Muscle of leg (tissue), 11 donors: ENCODE results near the gene FBXO34. TPM values are rescaled to one million over a fixed set of nuclear protein-coding genes. Genes with fewer than 3 reads are reported as not detected.

Source experiments
- DNase-seq: peaks from one replicate; pipeline ENCODE4 v3.0.0; 2013
- H3K27ac ChIP-seq: one replicate; pipeline ENCODE4 v1.5.1; 2013; ENCODE audit warnings: mild to moderate bottlenecking, low read length, control low read depth
- H3K27me3 ChIP-seq: one replicate; pipeline ENCODE4 v1.6.1; 2013; ENCODE audit warnings: low read length; ENCODE audit not compliant: control insufficient read depth, insufficient read depth
- H3K36me3 ChIP-seq: one replicate; pipeline ENCODE4 v1.6.1; 2013; ENCODE audit warnings: low read length; ENCODE audit not compliant: control insufficient read depth, insufficient read depth
- H3K4me1 ChIP-seq: one replicate; pipeline ENCODE4 v1.6.1; 2013; ENCODE audit warnings: low read length; ENCODE audit not compliant: control insufficient read depth, insufficient read depth
- H3K4me3 ChIP-seq: one replicate; pipeline ENCODE4 v1.5.1; 2013; ENCODE audit warnings: low read length, control low read depth
- H3K9me3 ChIP-seq: replicated peaks from 2 replicates; pipeline ENCODE4 v1.6.1; 2013; ENCODE audit warnings: low read depth, low read length; ENCODE audit not compliant: control insufficient read depth
- WGBS: methylation state at CpG from one replicate; pipeline ENCODE4 v1.1.5; 2013; ENCODE audit warnings: missing lambda C conversion rate; ENCODE audit not compliant: insufficient coverage; 5-methylcytosine and 5-hydroxymethylcytosine counted together
- polyA plus RNA-seq, 8 donors: library from polyadenylated mRNA; unstranded; fragments of 120-200 nt; gene quantifications; one replicate each; pipeline versions ENCODE4 v1.2.1 to v1.2.3, GENCODE V29; 2013; ENCODE audit warnings: inconsistent platforms in 1 of 8, low replicate concordance in 1 of 8; ENCODE audit not compliant: insufficient read length in 8 of 8, insufficient read depth in 1 of 8
- total RNA-seq: library from RNA; stranded (reverse); fragments of 120-200 nt; gene quantifications from one replicate; pipeline ENCODE4 v1.2.4, GENCODE V29; 2013

Gene FBXO34
- total and polyA plus RNA-seq, 9 donors, result 14.9 to 21.6 (median 16.8) TPM

GRCh38 chr14:55354500-55354899 lies 83.3 kb downstream of the FBXO34 start:
- peak; percentile 63 for DNase-seq
- WGBS, result 58% methylated on average over 4 of the region's 5 CpGs
- H3K9me3 ChIP-seq, result no peaks in the 10 kb centered on the region
- no peaks in the 10 kb centered on the region for H3K27me3 ChIP-seq
- no peak overlapping the region for H3K27ac ChIP-seq
- no peaks in the 10 kb centered on the region for H3K4me1 ChIP-seq
- no peak overlapping the region for H3K4me3 ChIP-seq
- H3K36me3 ChIP-seq, result peaks cover 33% of the 10 kb centered on the region

GRCh38 chr14:55355922-55356321 lies 84.7 kb downstream of the FBXO34 start:
- Histone ChIP-seq H3K4me1 (no peaks in the 10 kb centered on the region), H3K4me3 (no peak overlapping the region), H3K27ac (no peak overlapping the region), H3K27me3 (no peaks in the 10 kb centered on the region), H3K9me3 (no peaks in the 10 kb centered on the region), H3K36me3 (peaks cover 27% of the 10 kb centered on the region)
- WGBS, result 92% methylated on average over 2 of the region's 6 CpGs
- no peak for DNase-seq

GRCh38 chr14:55356913-55357312 lies 85.7 kb downstream of the FBXO34 start:
- DNase-seq, result no peak
- H3K9me3 ChIP-seq, result no peaks in the 10 kb centered on the region
- H3K27me3 ChIP-seq, result no peaks in the 10 kb centered on the region
- H3K27ac ChIP-seq, result no peak overlapping the region
- H3K4me1 ChIP-seq, result no peaks in the 10 kb centered on the region
- 90% methylated on average over 2 of the region's 2 CpGs for WGBS
- peaks cover 17% of the 10 kb centered on the region for H3K36me3 ChIP-seq
- no peak overlapping the region for H3K4me3 ChIP-seq

- no peaks in the 10 kb centered on the region for H3K4me1 ChIP-seq
- H3K27me3 ChIP-seq, result no peaks in the 10 kb centered on the region
- peaks cover 5% of the 10 kb centered on the region for H3K36me3 ChIP-seq
- H3K9me3 ChIP-seq, result no peaks in the 10 kb centered on the region
- no CpG with 5 or more reads among the region's 4 CpGs for WGBS
- no peak overlapping the region for H3K4me3 ChIP-seq
- no peak for DNase-seq
- H3K27ac ChIP-seq, result no peak overlapping the region
Observed at GRCh38 chr14:55359307-55359706, 88.1 kb downstream of the FBXO34 start.

- WGBS, result no CpG with 5 or more reads among the region's 2 CpGs
- H3K36me3 ChIP-seq, result peaks cover 11% of the 10 kb centered on the region
- no peaks in the 10 kb centered on the region for H3K27me3 ChIP-seq
- no peak overlapping the region for H3K27ac ChIP-seq
- H3K4me3 ChIP-seq, result no peak overlapping the region
- H3K9me3 ChIP-seq, result no peaks in the 10 kb centered on the region
- no peaks in the 10 kb centered on the region for H3K4me1 ChIP-seq
- no peak for DNase-seq
Observed at GRCh38 chr14:55361190-55361589, 90.0 kb downstream of the FBXO34 start.

- H3K4me3 ChIP-seq, result no peak overlapping the region
- H3K9me3 ChIP-seq, result no peaks in the 10 kb centered on the region
- H3K27ac ChIP-seq, result no peak overlapping the region
- H3K27me3 ChIP-seq, result no peaks in the 10 kb centered on the region
- H3K36me3 ChIP-seq, result peaks cover 28% of the 10 kb centered on the region
- peak; percentile 25 for DNase-seq
- 14% methylated on average over 1 of the region's 3 CpGs for WGBS
- H3K4me1 ChIP-seq, result no peaks in the 10 kb centered on the region
Observed at GRCh38 chr14:55366271-55366670, 95.0 kb downstream of the FBXO34 start.

GRCh38 chr14:55370883-55371455 lies 99.7 kb downstream of the FBXO34 start:
- H3K9me3 ChIP-seq, result no peaks in the 10 kb centered on the region
- WGBS, result 86% methylated on average over 9 of the region's 11 CpGs
- no peak for DNase-seq
- peaks cover 26% of the 10 kb centered on the region for H3K36me3 ChIP-seq
- H3K4me1 ChIP-seq, result no peaks in the 10 kb centered on the region
- H3K27me3 ChIP-seq, result no peaks in the 10 kb centered on the region
- H3K4me3 ChIP-seq, result no peak overlapping the region
- no peak overlapping the region for H3K27ac ChIP-seq

GRCh38 chr14:55372423-55372822 lies 101.2 kb downstream of the FBXO34 start:
- Histone ChIP-seq H3K4me3 (no peak overlapping the region), H3K4me1 (no peaks in the 10 kb centered on the region), H3K9me3 (no peaks in the 10 kb centered on the region), H3K36me3 (peaks cover 33% of the 10 kb centered on the region), H3K27ac (no peak overlapping the region), H3K27me3 (no peaks in the 10 kb centered on the region)
- WGBS, result 88% methylated on average over 1 of the region's 1 CpG
- DNase-seq, result no peak

- Histone ChIP-seq H3K4me3 (no peak overlapping the region), H3K36me3 (peaks cover 34% of the 10 kb centered on the region), H3K27ac (no peak overlapping the region), H3K9me3 (no peaks in the 10 kb centered on the region), H3K27me3 (no peaks in the 10 kb centered on the region), H3K4me1 (no peaks in the 10 kb centered on the region)
- no peak for DNase-seq
- 82% methylated on average over 6 of the region's 7 CpGs for WGBS
Observed at GRCh38 chr14:55372825-55373224, 101.6 kb downstream of the FBXO34 start.

- no peak overlapping the region for H3K27ac ChIP-seq
- peaks cover 38% of the 10 kb centered on the region for H3K36me3 ChIP-seq
- H3K4me1 ChIP-seq, result no peaks in the 10 kb centered on the region
- H3K27me3 ChIP-seq, result no peaks in the 10 kb centered on the region
- H3K9me3 ChIP-seq, result no peaks in the 10 kb centered on the region
- DNase-seq, result peak; percentile 16
- no CpG with 5 or more reads among the region's 5 CpGs for WGBS
- no peak overlapping the region for H3K4me3 ChIP-seq
Observed at GRCh38 chr14:55373784-55374705, 102.8 kb downstream of the FBXO34 start.
